Thyroid gland (tissue), 4 donors: Measurements from ENCODE around the gene KLHL35.

Experiments
- CTCF ChIP-seq, 6 experiments: fragments of 200-600 bp in 3 of 6; fragments of 450-650 bp in 3 of 6; sonication (generic) in 3 of 6; IDR thresholded peaks; one replicate each; pipeline ENCODE4 v1.5.1; 2016 to 2019; ENCODE audit warnings: antibody characterized with exemption in 6 of 6, mild to moderate bottlenecking in 2 of 6, inconsistent platforms in 1 of 6, moderate library complexity in 1 of 6
- POLR2A ChIP-seq, 2 donors: fragments of 450-650 bp; IDR thresholded peaks; one replicate each; pipeline ENCODE4 v1.6.1; 2017; ENCODE audit warnings: antibody characterized with exemption in 2 of 2, mild to moderate bottlenecking in 2 of 2, moderate library complexity in 1 of 2

DNA sequence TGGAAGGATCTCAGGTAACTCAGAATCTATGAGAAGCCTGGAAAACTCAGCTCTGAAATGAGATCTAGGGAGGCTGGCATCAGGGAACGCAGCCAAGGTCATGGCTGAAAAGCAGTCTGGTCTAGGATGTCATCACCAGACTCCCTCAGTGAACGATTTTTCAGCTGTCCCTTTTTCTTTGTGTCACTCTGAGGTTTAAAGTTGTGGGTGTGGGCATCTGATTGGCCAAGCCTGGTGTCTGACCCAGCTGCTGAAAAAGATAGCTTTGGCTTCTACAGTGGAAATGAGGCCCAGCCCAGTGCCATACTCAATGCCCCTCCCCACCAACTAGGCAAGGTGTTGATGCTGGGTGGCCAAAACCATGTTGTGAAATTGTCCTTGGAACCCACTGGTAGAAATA is 19.1 kb downstream of the KLHL35 start:
- no peak for TF ChIP-seq CTCF (IDR thresholded peaks at IDR 0.05)
- TF ChIP-seq POLR2A (IDR thresholded peaks at IDR 0.05), result no peak
